ENCODE measurements around the gene RIIAD1.

The RIIAD1 gene

DNA sequence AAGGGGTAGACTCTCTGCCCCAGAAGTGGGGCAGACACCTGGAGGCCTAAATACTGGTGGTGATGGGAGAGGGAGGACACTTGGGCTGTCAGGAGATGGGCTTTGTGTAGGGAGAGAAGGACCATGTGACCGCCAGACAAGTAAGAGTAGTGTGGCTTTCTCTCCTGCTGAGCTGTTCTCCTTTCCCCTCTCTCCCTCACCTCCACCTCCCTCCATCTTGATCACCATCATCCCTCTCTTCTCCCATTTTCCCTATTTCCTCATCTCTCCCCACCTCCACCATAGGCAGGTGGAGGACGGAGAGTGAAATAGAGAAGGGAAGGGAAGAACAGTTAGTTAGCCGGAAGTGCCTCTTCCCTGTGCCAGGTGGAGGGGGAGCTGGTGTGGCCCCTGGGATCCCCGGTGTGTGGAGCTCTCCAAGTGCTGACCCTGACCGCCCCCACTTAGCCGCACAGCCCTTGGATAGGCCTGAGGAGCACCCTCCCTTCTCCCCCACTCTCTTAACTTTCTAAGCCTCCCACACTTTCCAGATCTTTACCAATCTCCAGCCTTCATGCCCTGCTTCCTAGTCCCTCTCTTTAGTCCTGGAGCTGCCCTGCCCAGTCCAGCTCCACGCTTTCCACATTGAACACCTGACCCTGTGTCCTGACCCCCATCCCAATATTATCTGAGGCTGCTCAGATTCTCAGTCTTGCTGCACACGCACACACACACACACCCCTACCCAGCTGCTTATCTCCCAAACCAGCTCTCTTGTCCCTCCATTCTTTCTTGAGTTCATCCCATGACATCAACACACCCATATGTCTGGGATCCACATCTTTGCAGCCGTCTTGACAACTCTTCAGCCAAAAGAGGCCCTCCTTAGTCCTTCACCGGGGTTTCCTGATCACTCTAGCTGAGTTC, 6.2 kb upstream of the RIIAD1 start:
- TF ChIP-seq LEF1 (IDR thresholded peaks at IDR 0.05; ENCODE audit: borderline replicate concordance), result no peak
- TF ChIP-seq, protein P1, sequence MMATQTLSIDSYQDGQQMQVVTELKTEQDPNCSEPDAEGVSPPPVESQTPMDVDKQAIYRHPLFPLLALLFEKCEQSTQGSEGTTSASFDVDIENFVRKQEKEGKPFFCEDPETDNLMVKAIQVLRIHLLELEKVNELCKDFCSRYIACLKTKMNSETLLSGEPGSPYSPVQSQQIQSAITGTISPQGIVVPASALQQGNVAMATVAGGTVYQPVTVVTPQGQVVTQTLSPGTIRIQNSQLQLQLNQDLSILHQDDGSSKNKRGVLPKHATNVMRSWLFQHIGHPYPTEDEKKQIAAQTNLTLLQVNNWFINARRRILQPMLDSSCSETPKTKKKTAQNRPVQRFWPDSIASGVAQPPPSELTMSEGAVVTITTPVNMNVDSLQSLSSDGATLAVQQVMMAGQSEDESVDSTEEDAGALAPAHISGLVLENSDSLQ (IDR thresholded peaks at IDR 0.05), result no peak
- ChIA-PET POLR2A (interaction anchor here (0.9 kb wide), 1 partner anchor 16 kb away, joined by 3 read pairs; no protein-coding TSS in a partner anchor), CTCF (no interaction called here)
- DNase-seq (ENCODE audit: extremely low spot score), result no peak

DNA sequence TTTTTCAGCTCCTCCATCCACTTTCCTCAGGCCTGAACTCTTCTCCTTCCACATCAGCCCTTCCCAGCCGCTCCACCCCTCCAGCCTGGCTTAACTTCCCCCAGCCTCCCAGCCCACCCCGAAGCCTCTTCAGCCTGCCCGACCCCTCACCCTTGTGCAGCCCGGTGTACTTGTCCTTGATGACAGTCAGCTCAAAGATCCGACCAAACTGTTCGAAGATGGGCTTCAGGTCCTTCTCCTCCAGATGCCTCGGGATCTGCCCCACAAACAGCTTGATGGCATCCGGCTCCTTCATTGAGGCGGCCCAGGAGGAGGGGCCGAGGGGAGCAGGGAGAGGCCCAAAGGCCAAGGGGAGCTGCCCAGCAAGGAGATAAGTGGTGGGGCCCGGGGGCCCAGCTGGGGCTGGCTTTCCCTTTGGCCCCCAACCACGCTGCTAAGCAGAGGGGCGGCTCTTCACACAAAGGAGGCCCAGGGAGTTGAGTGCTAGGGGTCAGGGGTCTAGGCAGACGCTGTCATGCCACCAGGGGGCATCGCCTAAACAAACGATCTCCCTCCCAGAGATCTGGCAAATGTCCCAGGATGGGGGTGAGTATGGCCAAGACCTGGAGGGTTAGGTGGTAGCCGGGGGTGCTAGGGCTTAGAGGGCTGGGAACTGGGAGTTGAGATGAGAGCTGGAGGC, 5.5 kb upstream of the RIIAD1 start:
- no peak for TF ChIP-seq SUZ12 (IDR thresholded peaks at IDR 0.05)
- no peak for TF ChIP-seq FOXM1 (IDR thresholded peaks at IDR 0.05; ENCODE audit: borderline replicate concordance)
- TF ChIP-seq ARNT (IDR thresholded peaks at IDR 0.05), result no peak
- no peak for TF ChIP-seq CTBP1 (IDR thresholded peaks at IDR 0.05; ENCODE audit: borderline replicate concordance)
- peak; percentile 42 for DNase-seq (ENCODE audit: extremely low spot score)
- CTCF ChIA-PET, result interaction anchor here (0.6 to 0.7 kb wide), 2 partner anchors 18 to 26 kb away, joined by 3 to 5 read pairs; no protein-coding TSS in a partner anchor
- POLR2A ChIA-PET, result interaction anchor here (0.9 kb wide), 1 partner anchor 17 kb away, joined by 3 read pairs; no protein-coding TSS in a partner anchor

DNA sequence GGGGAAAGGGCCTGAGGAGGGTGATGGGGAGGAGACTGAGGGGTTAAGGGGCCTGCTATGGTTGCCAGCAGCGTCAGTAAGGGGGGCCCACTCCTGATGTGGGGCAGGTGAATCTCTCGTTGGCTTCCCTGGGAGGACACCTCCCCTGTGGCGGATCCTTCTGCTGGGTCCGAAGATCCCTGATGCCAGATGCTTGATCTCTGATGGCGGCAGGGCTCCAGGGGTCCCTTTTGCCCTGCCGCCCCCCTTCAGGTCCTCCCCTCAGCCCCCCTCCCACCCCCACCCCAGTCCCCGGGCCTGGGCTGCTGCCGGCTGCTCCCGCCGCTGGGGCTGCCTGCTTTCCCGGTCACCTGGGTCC, 4.9 kb upstream of the RIIAD1 start:
- TF ChIP-seq CTBP1 (IDR thresholded peaks at IDR 0.05; ENCODE audit: borderline replicate concordance) (no peak), FOXA1 (IDR thresholded peaks at IDR 0.05) (no peak), FOXM1 (IDR thresholded peaks at IDR 0.05; ENCODE audit: borderline replicate concordance) (no peak), HDGF (IDR thresholded peaks at IDR 0.05; ENCODE audit: borderline replicate concordance) (no peak), NFRKB (IDR thresholded peaks at IDR 0.05) (no peak), ZNF384 (IDR thresholded peaks at IDR 0.05) (no peak), BHLHE40 (IDR thresholded peaks at IDR 0.05; ENCODE audit: borderline replicate concordance) (no peak), FOXK2 (IDR thresholded peaks at IDR 0.05) (no peak), L3MBTL2 (conservative IDR thresholded peaks at IDR 0.05) (no peak), TARDBP (IDR thresholded peaks at IDR 0.05) (no peak)
- no peak for DNase-seq (ENCODE audit: extremely low spot score)
- POLR2A ChIA-PET, result no interaction called here
- CTCF ChIA-PET, result interaction anchor here (0.6 to 0.7 kb wide), 2 partner anchors 18 to 26 kb away, joined by 3 to 5 read pairs; no protein-coding TSS in a partner anchor

DNA sequence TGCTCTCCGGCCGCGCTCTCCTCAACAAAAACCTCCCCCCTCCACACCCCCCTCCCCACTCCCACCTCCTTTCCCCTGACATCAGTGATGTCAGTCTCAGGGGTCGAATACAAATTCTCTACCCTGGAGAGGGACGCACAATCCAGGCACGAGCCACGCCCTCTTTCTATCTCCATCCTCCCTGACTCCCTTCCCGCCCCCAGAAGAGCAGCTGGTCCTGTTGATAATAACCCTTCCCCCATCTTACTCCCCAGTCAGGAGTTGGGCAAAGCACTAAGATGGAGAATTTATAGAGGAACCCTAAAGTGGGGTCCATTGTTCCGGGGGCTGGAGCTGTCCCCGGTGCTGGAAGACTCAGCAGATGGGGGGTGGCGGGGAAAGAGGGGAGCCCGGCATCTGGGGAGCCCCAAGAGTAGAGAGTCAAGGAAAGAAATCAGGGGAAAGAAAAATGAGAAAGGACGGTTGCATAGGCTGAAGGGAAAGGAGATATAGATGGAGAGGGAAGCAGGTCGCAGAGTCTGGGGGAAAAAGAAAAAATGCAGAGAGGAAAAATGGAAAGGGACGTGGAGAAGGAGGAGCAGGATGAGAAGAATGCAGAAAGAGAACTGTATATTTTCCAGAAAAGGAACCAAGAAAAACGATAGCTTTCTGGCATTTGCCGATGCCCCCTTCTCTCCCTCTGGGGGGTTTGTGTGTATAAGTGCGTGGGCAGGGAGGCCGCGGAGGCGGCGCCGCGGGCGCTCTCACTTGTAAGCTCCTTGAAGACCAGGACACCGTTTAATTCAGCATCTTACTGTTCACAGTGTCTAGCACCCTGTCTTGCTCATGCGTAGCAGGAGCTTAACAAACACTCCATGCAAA, 4.3 kb upstream of the RIIAD1 start, which contains the start of gene CELF3:
Gene CELF3 (minus strand): TSS at position 33 of the 861 bp plus-strand sequence. CDS start 783 bp downstream, outside the sequence.
- ChIA-PET CTCF (interaction anchor here (0.6 to 1.1 kb wide), 2 partner anchors 17 to 119 kb away, joined by 3 to 8 read pairs; no protein-coding TSS in a partner anchor), POLR2A (interaction anchor here (0.6 kb wide), 1 partner anchor 42 kb away, joined by 3 read pairs; no protein-coding TSS in a partner anchor)
- DNase-seq (ENCODE audit: extremely low spot score), result peak; percentile 72
- no peak for TF ChIP-seq BHLHE40 (IDR thresholded peaks at IDR 0.05; ENCODE audit: borderline replicate concordance)
- TF ChIP-seq SUZ12 (IDR thresholded peaks at IDR 0.05), result no peak
- TF ChIP-seq NFRKB (IDR thresholded peaks at IDR 0.05), result no peak
- TF ChIP-seq, protein P1 (IDR thresholded peaks at IDR 0.05), result peak; percentile 51
- peak; percentile 73; the same call in 1 of the 2 replicates for TF ChIP-seq FOXM1 (IDR thresholded peaks at IDR 0.05; ENCODE audit: borderline replicate concordance)
- no peak for TF ChIP-seq LEF1 (IDR thresholded peaks at IDR 0.05; ENCODE audit: borderline replicate concordance)
- peak; percentile 68 for TF ChIP-seq CTBP1 (IDR thresholded peaks at IDR 0.05; ENCODE audit: borderline replicate concordance)
- no peak for TF ChIP-seq SP1 (IDR thresholded peaks at IDR 0.05)

DNA sequence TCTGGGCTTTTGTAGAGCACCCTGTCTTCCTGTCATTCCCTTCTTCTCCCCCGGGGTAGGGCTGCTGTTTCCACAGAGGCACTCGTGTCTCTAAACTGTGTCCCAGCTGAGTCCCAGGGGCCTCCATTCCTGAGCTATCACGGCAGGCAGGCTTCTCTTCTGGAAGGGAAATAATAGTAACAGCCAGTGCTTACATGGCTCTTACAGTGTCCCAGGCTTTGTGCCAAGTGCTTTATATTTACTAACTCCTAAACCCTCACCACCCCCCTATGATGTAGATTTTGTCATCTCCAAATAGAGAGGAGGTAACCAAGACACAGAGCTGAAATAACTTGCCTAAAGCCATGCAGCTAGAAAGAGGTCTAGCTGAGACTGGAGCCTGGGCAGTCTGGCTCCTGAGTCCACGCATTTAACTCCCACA, 3.3 kb upstream of the RIIAD1 start:
- DNase-seq (ENCODE audit: extremely low spot score), result no peak
- CTCF ChIA-PET, result interaction anchor here (1.1 kb wide), 1 partner anchor 118 kb away, joined by 8 read pairs; no protein-coding TSS in a partner anchor
- no peak for TF ChIP-seq SP1 (IDR thresholded peaks at IDR 0.05)
- no peak for TF ChIP-seq ELF4 (IDR thresholded peaks at IDR 0.05)
- no peak for TF ChIP-seq LEF1 (IDR thresholded peaks at IDR 0.05; ENCODE audit: borderline replicate concordance)
- POLR2A ChIA-PET, result no interaction called here

DNA sequence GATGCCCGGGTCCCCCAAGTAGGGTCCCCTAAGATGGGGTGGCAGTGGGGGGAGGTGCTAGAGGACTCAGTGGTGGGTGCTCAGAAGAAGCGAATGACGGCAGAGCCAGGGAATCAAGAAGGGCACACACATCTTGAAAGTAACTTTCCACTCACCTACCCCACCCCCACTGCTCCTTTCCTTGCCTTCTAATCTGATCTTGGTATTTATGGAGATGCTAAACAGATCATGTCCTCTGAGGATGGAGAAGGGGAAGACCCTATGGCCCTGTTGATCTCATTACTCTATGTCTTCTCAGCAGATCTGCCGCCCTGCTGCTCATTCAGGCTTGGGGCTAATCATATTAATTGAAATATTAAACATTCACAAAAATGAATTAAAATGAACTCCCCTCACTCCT, 2.7 kb upstream of the RIIAD1 start:
- ChIA-PET POLR2A (no interaction called here), CTCF (no interaction called here)
- TF ChIP-seq NFRKB (IDR thresholded peaks at IDR 0.05) (no peak), ARNT (IDR thresholded peaks at IDR 0.05) (no peak), BHLHE40 (IDR thresholded peaks at IDR 0.05; ENCODE audit: borderline replicate concordance) (no peak), ELF4 (IDR thresholded peaks at IDR 0.05) (no peak), LEF1 (IDR thresholded peaks at IDR 0.05; ENCODE audit: borderline replicate concordance) (no peak), FOXA1 (IDR thresholded peaks at IDR 0.05) (no peak), FOXM1 (IDR thresholded peaks at IDR 0.05; ENCODE audit: borderline replicate concordance) (no peak), HDGF (IDR thresholded peaks at IDR 0.05; ENCODE audit: borderline replicate concordance) (no peak), L3MBTL2 (conservative IDR thresholded peaks at IDR 0.05) (no peak), SP1 (IDR thresholded peaks at IDR 0.05) (no peak)
- no peak for DNase-seq (ENCODE audit: extremely low spot score)

All from HEK293T (cell line).